GM23338 (cell line): Measurements from ENCODE around the gene USPL1.

Source experiments
- CREB1 ChIP-seq: fragments of 250-450 bp; sonication (Bioruptor Pico); IDR thresholded peaks from 2 replicates; pipeline ENCODE4 v1.5.0; 2020; ENCODE audit warnings: low read depth, mild to moderate bottlenecking, moderate library complexity
- EZH2 ChIP-seq: fragments of 200-600 bp; sonication (generic); IDR thresholded peaks from one replicate; pipeline ENCODE4 v1.8.0; 2017; ENCODE audit warnings: antibody characterized with exemption, mild to moderate bottlenecking, low read depth; ENCODE audit not compliant: unreplicated experiment
- EZH2phosphoT487 ChIP-seq: fragments of 200-600 bp; sonication (generic); IDR thresholded peaks from one replicate; pipeline ENCODE4 v1.8.1; 2018; ENCODE audit warnings: antibody characterized with exemption; ENCODE audit not compliant: unreplicated experiment
- NANOG ChIP-seq: IDR thresholded peaks from 2 replicates; pipeline ENCODE4 v1.6.1; 2016; ENCODE audit warnings: antibody characterized with exemption, borderline replicate concordance
- POLR2AphosphoS5 ChIP-seq: IDR thresholded peaks from 2 replicates; pipeline ENCODE4 v1.6.1; 2016; ENCODE audit warnings: antibody characterized with exemption, low read depth
- ZNF114 ChIP-seq: fragments of 250-450 bp; sonication (Bioruptor Pico); IDR thresholded peaks from 2 replicates; pipeline ENCODE4 v1.5.0; 2020; ENCODE audit warnings: mild to moderate bottlenecking, moderate library complexity
- TF ChIP-seq, protein P1 (sequence below), 2 experiments: fragments of 200-600 bp in 1 of 2; sonication (generic) in 1 of 2; conservative IDR thresholded peaks; 2 replicates each; pipeline versions ENCODE4 v1.5.1 to v1.6.1; 2016 to 2017; ENCODE audit warnings: antibody characterized with exemption in 2 of 2, low read depth in 2 of 2, mild to moderate bottlenecking in 2 of 2, moderate library complexity in 1 of 2
- TF ChIP-seq, protein P2 (sequence below): IDR thresholded peaks from one replicate; pipeline ENCODE4 v1.6.1; 2018; ENCODE audit warnings: antibody characterized with exemption; ENCODE audit not compliant: unreplicated experiment
- TF ChIP-seq, protein P3 (sequence below): IDR thresholded peaks from 2 replicates; pipeline ENCODE4 v1.6.1; 2016; ENCODE audit warnings: antibody characterized with exemption

DNA sequence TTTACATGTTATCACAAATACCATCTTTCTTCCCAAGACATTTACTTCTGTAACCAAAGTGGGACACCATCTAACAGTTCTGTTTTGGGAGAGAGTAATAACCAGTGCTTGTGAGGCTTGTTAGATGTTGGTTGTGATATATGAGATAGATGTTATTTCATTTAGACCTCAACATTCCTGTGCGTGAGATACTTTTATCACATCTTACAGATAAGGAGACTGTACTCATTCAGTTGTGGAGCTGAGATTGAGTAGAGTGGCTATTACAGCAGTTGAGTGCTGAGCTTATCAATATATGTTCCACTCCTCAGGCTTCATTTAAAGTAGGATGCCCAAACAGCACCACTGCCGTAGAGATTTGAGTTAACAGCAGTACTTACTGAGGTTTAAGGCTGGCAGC lies 43.1 kb downstream of the USPL1 start:
- no peak for TF ChIP-seq EZH2
- TF ChIP-seq, protein P1, sequence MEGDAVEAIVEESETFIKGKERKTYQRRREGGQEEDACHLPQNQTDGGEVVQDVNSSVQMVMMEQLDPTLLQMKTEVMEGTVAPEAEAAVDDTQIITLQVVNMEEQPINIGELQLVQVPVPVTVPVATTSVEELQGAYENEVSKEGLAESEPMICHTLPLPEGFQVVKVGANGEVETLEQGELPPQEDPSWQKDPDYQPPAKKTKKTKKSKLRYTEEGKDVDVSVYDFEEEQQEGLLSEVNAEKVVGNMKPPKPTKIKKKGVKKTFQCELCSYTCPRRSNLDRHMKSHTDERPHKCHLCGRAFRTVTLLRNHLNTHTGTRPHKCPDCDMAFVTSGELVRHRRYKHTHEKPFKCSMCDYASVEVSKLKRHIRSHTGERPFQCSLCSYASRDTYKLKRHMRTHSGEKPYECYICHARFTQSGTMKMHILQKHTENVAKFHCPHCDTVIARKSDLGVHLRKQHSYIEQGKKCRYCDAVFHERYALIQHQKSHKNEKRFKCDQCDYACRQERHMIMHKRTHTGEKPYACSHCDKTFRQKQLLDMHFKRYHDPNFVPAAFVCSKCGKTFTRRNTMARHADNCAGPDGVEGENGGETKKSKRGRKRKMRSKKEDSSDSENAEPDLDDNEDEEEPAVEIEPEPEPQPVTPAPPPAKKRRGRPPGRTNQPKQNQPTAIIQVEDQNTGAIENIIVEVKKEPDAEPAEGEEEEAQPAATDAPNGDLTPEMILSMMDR (conservative IDR thresholded peaks at IDR 0.05; ENCODE audit: low read depth in 2 of 2) = no peak
- no peak for TF ChIP-seq EZH2phosphoT487
- TF ChIP-seq, protein P2, sequence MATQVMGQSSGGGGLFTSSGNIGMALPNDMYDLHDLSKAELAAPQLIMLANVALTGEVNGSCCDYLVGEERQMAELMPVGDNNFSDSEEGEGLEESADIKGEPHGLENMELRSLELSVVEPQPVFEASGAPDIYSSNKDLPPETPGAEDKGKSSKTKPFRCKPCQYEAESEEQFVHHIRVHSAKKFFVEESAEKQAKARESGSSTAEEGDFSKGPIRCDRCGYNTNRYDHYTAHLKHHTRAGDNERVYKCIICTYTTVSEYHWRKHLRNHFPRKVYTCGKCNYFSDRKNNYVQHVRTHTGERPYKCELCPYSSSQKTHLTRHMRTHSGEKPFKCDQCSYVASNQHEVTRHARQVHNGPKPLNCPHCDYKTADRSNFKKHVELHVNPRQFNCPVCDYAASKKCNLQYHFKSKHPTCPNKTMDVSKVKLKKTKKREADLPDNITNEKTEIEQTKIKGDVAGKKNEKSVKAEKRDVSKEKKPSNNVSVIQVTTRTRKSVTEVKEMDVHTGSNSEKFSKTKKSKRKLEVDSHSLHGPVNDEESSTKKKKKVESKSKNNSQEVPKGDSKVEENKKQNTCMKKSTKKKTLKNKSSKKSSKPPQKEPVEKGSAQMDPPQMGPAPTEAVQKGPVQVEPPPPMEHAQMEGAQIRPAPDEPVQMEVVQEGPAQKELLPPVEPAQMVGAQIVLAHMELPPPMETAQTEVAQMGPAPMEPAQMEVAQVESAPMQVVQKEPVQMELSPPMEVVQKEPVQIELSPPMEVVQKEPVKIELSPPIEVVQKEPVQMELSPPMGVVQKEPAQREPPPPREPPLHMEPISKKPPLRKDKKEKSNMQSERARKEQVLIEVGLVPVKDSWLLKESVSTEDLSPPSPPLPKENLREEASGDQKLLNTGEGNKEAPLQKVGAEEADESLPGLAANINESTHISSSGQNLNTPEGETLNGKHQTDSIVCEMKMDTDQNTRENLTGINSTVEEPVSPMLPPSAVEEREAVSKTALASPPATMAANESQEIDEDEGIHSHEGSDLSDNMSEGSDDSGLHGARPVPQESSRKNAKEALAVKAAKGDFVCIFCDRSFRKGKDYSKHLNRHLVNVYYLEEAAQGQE = no peak
- no peak for TF ChIP-seq CREB1 (CRISPR knock-in tag)
- TF ChIP-seq, protein P3, sequence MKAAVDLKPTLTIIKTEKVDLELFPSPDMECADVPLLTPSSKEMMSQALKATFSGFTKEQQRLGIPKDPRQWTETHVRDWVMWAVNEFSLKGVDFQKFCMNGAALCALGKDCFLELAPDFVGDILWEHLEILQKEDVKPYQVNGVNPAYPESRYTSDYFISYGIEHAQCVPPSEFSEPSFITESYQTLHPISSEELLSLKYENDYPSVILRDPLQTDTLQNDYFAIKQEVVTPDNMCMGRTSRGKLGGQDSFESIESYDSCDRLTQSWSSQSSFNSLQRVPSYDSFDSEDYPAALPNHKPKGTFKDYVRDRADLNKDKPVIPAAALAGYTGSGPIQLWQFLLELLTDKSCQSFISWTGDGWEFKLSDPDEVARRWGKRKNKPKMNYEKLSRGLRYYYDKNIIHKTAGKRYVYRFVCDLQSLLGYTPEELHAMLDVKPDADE = no peak
- no peak for TF ChIP-seq NANOG
- no peak for TF ChIP-seq POLR2AphosphoS5
- TF ChIP-seq ZNF114 (CRISPR knock-in tag) = no peak
